DMS114 treated with DMSO at 0.1 percent for 48 hours (cell line): Measurements from ENCODE around the gene LRRC17.

ENCODE experiments used
- DNase-seq: peaks from one replicate; lab custom pipeline; 2025; ENCODE audit not compliant: unreplicated experiment; lab: John Stamatoyannopoulos, UW

Gene LRRC17

DNA sequence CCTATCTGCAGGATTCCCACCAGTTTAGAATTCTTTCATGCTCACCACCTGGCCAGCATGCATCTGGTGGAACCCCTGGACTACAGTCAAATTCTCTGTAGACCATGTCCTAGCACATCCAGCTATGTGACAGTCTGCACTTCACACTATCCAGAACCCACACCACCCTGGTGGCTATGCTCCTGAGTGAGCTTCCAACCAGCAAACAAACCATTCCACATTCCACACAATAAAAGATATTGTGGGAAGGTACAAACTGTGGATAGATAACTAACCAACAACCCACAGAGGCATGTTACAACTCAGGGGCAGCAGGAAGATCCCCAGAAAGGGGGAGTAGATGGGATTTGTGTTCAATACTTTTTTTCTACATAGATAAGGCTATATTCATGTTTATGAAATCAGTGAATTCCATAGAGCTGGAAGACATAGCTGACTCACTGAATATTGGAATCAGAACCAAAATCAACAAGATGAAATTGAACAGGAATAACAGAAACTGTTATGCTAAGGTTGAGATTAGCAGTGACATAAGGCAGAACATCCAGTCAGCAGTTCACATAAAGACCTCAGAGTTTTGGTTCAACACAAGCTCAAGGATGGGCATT lies 72.5 kb downstream of the LRRC17 start:
- DNase-seq = no peak

DNA sequence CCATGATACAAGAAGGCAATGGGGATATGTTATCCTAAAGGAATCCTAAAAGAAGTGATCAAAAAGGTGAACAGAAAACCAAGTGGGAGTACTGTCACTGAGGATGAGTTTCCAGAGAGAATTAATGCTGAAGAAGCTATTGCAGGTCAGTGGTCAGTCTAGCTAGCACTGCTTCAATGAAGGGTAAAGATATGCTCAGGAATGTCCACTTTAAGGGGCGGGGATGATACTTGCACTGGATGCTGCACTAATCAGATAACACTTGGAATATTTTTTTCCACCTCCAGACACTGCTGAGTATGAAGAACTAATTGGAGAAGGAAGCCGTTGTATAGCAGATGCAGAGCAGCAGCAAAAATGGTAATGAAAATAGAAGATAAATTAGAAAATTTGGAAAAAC lies 75.3 kb downstream of the LRRC17 start:
- DNase-seq = no peak

DNA sequence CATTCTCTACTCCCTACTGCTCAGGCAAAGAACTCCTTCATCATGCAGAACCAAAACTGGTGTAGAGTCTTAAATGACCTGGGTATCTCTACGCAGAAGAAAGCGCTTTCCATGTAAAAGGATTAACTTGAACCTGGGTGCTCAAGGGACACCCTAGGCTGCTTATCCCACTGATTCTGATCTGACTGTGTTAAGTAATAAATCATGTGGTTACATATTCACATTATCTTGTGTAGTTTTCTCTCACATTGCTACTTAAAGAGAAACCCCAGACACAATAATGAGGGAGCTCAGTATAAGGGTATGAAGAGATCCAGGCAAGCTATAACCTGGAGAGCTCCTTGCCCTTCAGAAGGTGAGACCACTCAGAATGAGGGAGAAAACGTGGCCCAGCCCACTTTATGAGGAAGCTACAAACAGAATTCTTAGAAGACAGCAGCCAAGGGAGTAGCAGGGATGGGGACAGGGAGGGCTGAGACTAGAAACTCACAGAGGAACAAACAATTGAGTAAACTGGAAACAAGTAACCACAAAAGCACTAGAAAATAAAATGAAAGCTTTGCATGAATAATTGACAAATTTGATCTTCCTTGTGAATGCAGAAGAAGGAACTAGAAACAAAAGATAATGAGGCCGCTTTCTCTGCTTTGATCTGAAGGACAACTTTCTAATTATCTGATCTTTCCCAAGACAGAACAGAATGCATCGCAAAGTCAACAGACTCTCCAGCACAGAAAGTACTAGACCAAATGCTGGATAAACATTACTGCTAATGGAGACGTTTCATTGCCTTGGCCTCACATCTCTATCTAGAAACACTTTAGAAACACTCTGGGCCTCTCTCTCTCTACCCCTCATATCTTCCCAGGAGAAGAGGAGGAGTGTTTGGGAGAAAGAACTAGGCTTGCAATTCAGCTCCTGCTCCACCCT lies 76.1 kb downstream of the LRRC17 start:
- DNase-seq = no peak

DNA sequence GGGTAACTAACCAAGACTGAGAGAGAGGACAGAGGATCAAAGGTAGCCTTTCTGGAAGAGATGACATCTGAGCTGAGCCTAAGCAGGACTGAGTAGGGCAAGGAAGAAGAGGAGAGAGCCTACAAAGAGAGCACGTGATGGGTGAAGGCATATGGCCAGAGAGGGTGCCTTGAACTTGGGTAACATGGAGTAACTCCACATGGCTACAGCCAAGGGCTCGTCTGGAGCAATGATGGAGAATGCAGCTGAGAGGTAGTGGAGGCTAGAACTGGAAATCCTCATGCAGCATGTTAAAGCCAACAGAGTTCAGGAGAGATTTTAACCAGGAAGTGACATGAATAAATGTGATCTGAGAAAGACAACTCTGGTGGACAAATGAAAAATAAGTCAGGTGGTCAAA lies 77.8 kb downstream of the LRRC17 start:
- DNase-seq = no peak

DNA sequence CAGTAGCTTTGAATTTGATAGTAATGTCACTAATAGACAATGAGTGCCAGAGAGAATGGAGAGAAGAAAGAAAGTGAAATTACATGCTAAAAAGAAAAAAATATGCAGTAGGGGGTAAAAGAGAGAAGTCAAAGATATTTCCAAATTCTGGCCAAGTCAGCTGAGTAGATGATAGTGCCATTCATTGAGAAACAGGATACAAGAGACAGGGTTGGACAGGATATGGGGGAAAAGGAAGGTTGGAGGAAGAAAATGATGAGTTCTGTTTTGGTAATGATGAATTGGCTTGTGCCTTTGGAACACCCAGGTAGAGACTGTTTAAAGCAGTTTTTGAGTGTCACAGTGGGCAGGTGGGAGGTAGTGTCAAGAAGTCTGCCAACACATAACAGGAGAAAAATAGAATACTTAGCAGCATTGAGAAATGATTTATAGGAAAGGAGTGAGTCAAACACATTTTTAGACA lies 78.3 kb downstream of the LRRC17 start:
- DNase-seq = no peak

DNA sequence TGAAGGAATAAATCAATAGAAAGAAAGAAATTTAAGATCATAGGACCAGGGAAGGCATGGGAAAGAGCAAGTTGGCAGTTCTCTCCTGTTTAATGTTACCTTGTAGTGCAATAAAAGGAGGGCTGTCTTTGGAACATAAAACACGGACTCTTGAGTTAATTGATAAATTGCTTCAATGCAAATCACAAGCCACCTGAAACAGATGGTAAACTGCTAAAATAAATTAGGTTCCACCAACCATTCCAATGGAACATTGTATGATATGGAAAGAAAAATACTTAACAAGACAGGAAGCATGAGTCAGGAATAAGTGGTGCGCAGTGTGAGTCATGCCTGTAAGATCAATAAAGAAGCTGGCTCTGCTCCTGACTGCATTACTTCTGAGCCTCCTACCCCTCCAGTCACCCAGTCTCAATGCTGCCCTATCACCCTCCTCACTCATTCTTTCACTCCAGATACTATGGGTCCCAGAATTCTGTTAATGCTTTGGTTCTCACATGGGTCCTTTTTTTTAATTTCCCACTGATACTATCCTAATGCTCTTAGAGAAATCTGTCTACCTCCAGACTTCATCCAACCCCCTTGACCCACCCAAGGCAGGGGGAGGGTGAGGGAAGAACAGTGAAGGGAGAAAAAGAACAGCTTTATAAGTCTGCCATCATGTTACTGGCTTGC lies 78.9 kb downstream of the LRRC17 start:
- no peak for DNase-seq

DNA sequence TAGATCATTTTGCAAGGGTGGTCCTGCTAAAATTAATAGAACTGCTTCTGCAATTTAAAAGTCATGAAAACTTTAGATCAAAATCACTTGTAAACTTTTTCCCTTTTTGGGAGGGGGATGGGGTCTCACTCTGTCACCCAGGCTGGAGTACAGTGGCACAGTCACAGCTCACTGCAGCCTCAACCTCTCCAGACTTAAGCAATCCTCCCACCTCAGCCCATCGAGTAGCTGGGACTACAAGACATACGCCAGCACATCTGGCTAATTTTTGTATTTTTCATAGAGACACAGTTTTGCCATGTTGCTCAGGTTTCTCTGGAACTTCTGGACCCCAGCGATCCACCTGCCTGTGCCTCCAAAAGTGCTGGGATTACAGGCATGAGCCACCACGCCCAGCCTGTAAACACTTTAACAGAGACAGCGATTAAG lies 79.7 kb downstream of the LRRC17 start:
- DNase-seq = no peak

DNA sequence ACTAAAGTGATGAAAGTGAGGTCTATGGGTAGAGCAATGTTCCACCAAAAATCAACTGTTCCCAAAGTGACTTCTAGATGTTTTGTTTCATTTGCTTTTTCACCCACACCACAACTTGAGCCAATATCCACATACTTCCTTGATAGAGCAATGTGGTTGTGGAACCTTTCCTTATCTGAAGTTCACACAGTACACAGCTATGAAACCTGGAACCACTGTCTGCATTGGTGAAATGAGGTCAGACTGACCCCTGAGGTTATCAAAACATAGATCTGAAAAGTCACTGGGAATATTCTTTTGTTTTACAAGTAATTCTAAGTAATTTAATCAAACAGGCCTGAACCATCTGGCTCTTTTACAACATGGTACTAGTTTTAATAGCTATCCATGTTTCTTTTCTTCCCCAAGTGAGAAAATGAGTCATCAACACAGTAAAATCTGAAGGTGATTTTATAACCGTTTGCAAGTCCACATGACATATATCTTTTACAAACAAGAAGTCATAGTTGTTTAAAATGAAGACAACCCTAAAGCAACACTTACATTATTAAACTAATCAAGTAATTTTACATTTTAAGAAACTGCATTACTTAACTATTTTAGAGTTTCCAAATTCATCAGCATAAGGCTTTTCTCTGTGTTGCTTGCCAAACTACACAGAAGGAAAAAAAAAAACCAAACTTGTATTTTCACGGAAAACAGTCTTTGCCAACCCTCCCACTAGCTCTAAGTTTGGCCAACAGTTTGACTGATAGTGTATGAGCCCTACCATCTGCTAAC lies 80.3 kb downstream of the LRRC17 start:
- DNase-seq = no peak

DNA sequence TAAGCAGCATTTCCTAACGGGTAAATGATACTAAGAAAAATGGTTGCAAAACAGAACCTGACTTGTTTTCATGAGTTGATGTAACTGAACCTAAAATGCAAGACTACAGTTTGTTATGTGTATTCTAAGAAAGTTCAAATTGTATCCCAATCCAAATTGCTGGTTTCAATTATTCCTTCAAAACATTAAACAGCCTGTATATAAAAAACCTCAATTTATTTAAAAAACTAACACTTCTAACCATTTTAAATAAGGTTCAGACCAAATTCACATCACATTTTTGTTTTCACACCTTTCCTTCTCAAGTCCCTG lies 80.9 kb downstream of the LRRC17 start:
- no peak for DNase-seq

DNA sequence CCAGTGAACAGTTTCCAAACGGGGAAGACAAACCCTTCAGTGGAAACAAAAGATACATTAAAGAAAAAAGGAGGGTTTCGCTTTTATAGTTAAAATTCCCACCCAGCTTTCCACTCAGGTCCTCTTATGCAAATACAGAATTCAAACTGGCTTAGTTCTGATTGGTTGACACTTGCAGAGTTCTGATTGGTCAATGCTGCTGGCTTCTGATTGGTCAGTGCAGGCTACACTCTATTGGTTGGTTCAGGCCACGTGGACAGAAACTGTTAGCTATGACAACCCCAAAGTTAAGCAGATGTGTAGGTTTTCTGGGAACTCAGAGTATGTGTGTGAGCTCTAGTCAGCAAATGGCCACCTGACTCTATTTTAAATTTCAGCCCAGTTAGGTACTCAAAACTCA lies 81.8 kb downstream of the LRRC17 start:
- DNase-seq = no peak
